K562 (cell line): Measurements from ENCODE around the gene WDR47. TPM values are rescaled to one million over a fixed set of nuclear protein-coding genes. Genes with fewer than 3 reads are reported as not detected.
A peak's percentile ranks its signal among the peaks of the same experiment; 100 is the strongest.

Source experiments
- ASH1L ChIP-seq: fragments of 450-650 bp; IDR thresholded peaks from 2 replicates; pipeline ENCODE4 v1.6.1; 2018; ENCODE audit warnings: borderline replicate concordance, mild to moderate bottlenecking, low read depth; ENCODE audit not compliant: partially characterized antibody
- CHCHD3 ChIP-seq: fragments of 250-450 bp; sonication (Bioruptor Pico); IDR thresholded peaks from 2 replicates; pipeline ENCODE4 v2.1.2; 2022; ENCODE audit warnings: mild to moderate bottlenecking
- DPF2 ChIP-seq: fragments of 450-650 bp; IDR thresholded peaks from 2 replicates; pipeline ENCODE4 v1.6.1; 2016
- GABPA ChIP-seq: fragments of 200-800 bp; sonication (Bioruptor generic); conservative IDR thresholded peaks from 2 replicates; pipeline ENCODE4 v1.6.1; 2016; ENCODE audit warnings: low read depth, missing genetic modification characterization, missing compliant biosample characterization
- GATAD2B ChIP-seq: fragments of 450-650 bp; IDR thresholded peaks from 2 replicates; pipeline ENCODE4 v1.6.1; 2017; ENCODE audit warnings: mild to moderate bottlenecking, borderline replicate concordance
- HDGF ChIP-seq: fragments of 450-650 bp; IDR thresholded peaks from 2 replicates; pipeline ENCODE4 v1.6.1; 2016
- LARP7 ChIP-seq: fragments of 450-650 bp; IDR thresholded peaks from 2 replicates; pipeline ENCODE4 v1.6.1; 2016
- SMARCB1 ChIP-seq: IDR thresholded peaks from 2 replicates; pipeline ENCODE4 v1.6.1; 2011; ENCODE audit warnings: improper control_type of control experiment, low read depth; ENCODE audit not compliant: insufficient read length
- SRF ChIP-seq, 2 experiments: fragments of 250-450, 450-650 bp in 1 of 2; sonication (Bioruptor Pico) in 1 of 2; sonication (generic) in 1 of 2; formaldehyde crosslinking; IDR thresholded peaks; 2 replicates each; pipeline versions ENCODE4 v1.5.0 to v1.5.1; 2020 to 2022; ENCODE audit warnings: mild to moderate bottlenecking in 1 of 2, missing genetic modification reagents in 1 of 2
- TAL1 ChIP-seq: fragments of 450-650 bp; IDR thresholded peaks from 2 replicates; pipeline ENCODE4 v1.6.1; 2016; ENCODE audit warnings: mild to moderate bottlenecking
- TBP ChIP-seq: optimal IDR thresholded peaks from 2 replicates; pipeline ENCODE3; 2011; ENCODE audit warnings: low read depth, low read length, improper control_type of control experiment
- TFAM ChIP-seq: fragments of 250-450 bp; sonication (Bioruptor Pico); conservative IDR thresholded peaks from 2 replicates; pipeline ENCODE4 v1.5.0; 2021; ENCODE audit warnings: mild to moderate bottlenecking, moderate library complexity
- THRB ChIP-seq: fragments of 450-650 bp; formaldehyde crosslinking; conservative IDR thresholded peaks from 2 replicates; pipeline ENCODE4 v1.4.0; 2022; ENCODE audit warnings: mild to moderate bottlenecking, missing genetic modification characterization
- XRCC3 ChIP-seq: fragments of 450-650 bp; IDR thresholded peaks from 2 replicates; pipeline ENCODE4 v1.6.1; 2017; ENCODE audit warnings: mild to moderate bottlenecking, moderate library complexity
- ZBTB8A ChIP-seq: fragments of 450-650 bp; IDR thresholded peaks from 2 replicates; pipeline ENCODE4 v1.6.1; 2018; ENCODE audit warnings: mild to moderate bottlenecking, moderate library complexity; ENCODE audit not compliant: partially characterized antibody
- ZNF253 ChIP-seq: fragments of 250-450 bp; sonication (Bioruptor Pico); conservative IDR thresholded peaks from 2 replicates; pipeline ENCODE4 v1.6.1; 2021; ENCODE audit warnings: mild to moderate bottlenecking
- ZNF347 ChIP-seq: fragments of 450-650 bp; formaldehyde crosslinking; IDR thresholded peaks from 2 replicates; pipeline ENCODE4 v1.4.0; 2020; ENCODE audit warnings: low read depth, mild to moderate bottlenecking, moderate library complexity
- ZNF384 ChIP-seq: IDR thresholded peaks from 2 replicates; pipeline ENCODE4 v1.6.1; 2012; ENCODE audit warnings: low read depth, low read length, improper control_type of control experiment
- polyA plus RNA-seq, 8 experiments: library from polyadenylated mRNA; depleted of rRNA in 4 of 8; stranded (reverse) in 5 of 8; unstranded in 3 of 8; fragments of >200 nt; fragmentation: Nextera tagmentation in 2 of 8; fragmentation: Illumina TruSeq in 1 of 8; extraction: Ambion mirVana in 2 of 8; extraction: Trizol in 1 of 8; gene quantifications; 2 replicates each; pipeline versions ENCODE4 v1.2.1 to v1.2.3, GENCODE V29; 2011 to 2014; ENCODE audit warnings: inconsistent platforms in 1 of 8, missing spikeins in 1 of 8
- total RNA-seq, 7 experiments: library from RNA; depleted of rRNA in 6 of 7; stranded (reverse); fragments of >200 nt in 6 of 7; fragmentation: Illumina TruSeq in 2 of 7; extraction: Trizol in 2 of 7; gene quantifications; 2 replicates each; pipeline versions ENCODE4 v1.2.1 to v1.2.3, GENCODE V29; 2011 to 2021; ENCODE audit warnings: low replicate concordance in 1 of 7
- TF ChIP-seq, protein P1 (sequence below): sonication (generic); formaldehyde crosslinking; IDR thresholded peaks from 2 replicates; pipeline ENCODE4 v1.8.1; 2023; ENCODE audit warnings: mild to moderate bottlenecking, missing genetic modification reagents
- TF ChIP-seq, protein P2 (sequence below), 2 experiments: fragments of 450-650 bp in 1 of 2; IDR thresholded peaks; 2 replicates each; pipeline ENCODE4 v1.6.1; 2011 to 2017; ENCODE audit warnings: low read depth in 2 of 2, antibody characterized with exemption in 1 of 2, borderline replicate concordance in 1 of 2, low read length in 1 of 2, mild to moderate bottlenecking in 1 of 2, mixed read lengths in 1 of 2; ENCODE audit not compliant: control insufficient read depth in 1 of 2

WDR47 gene
- total and polyA plus RNA-seq, 9 of the 15 experiments (the other 6 are each of a cell fraction or from before 2014, with no cell fraction given), result 1.3 to 10.1 (median 4.9) TPM

GRCh38 chr1:109091078-109091838, 49.4 kb upstream of the WDR47 start (continued):
- TF ChIP-seq, protein P1, sequence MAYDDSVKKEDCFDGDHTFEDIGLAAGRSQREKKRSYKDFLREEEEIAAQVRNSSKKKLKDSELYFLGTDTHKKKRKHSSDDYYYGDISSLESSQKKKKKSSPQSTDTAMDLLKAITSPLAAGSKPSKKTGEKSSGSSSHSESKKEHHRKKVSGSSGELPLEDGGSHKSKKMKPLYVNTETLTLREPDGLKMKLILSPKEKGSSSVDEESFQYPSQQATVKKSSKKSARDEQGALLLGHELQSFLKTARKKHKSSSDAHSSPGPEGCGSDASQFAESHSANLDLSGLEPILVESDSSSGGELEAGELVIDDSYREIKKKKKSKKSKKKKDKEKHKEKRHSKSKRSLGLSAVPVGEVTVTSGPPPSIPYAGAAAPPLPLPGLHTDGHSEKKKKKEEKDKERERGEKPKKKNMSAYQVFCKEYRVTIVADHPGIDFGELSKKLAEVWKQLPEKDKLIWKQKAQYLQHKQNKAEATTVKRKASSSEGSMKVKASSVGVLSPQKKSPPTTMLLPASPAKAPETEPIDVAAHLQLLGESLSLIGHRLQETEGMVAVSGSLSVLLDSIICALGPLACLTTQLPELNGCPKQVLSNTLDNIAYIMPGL (CRISPR knock-in tag), result no peak
- TF ChIP-seq ZNF347 (no peak), GABPA (no peak), ZNF253 (CRISPR knock-in tag) (no peak), LARP7 (no peak), ZBTB8A (no peak), SMARCB1 (no peak), GATAD2B (no peak), XRCC3 (no peak), TBP (peak; percentile 63), ASH1L (no peak), THRB (CRISPR knock-in tag) (no peak; the same call in 1 of the 2 replicates), SRF (CRISPR knock-in tag; IDR thresholded peaks at IDR 0.05) (no peak), TAL1 (no peak), TFAM (no peak), ZNF384 (no peak), CHCHD3 (CRISPR knock-in tag) (peak; percentile 51; the same call in 1 of the 2 replicates), HDGF (no peak), DPF2 (no peak)
- TF ChIP-seq, protein P2, sequence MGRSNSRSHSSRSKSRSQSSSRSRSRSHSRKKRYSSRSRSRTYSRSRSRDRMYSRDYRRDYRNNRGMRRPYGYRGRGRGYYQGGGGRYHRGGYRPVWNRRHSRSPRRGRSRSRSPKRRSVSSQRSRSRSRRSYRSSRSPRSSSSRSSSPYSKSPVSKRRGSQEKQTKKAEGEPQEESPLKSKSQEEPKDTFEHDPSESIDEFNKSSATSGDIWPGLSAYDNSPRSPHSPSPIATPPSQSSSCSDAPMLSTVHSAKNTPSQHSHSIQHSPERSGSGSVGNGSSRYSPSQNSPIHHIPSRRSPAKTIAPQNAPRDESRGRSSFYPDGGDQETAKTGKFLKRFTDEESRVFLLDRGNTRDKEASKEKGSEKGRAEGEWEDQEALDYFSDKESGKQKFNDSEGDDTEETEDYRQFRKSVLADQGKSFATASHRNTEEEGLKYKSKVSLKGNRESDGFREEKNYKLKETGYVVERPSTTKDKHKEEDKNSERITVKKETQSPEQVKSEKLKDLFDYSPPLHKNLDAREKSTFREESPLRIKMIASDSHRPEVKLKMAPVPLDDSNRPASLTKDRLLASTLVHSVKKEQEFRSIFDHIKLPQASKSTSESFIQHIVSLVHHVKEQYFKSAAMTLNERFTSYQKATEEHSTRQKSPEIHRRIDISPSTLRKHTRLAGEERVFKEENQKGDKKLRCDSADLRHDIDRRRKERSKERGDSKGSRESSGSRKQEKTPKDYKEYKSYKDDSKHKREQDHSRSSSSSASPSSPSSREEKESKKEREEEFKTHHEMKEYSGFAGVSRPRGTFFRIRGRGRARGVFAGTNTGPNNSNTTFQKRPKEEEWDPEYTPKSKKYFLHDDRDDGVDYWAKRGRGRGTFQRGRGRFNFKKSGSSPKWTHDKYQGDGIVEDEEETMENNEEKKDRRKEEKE (IDR thresholded peaks at IDR 0.05; ENCODE audit: borderline replicate concordance in 1 of 2, control insufficient read depth in 1 of 2, low read depth in 2 of 2, low read length in 1 of 2), result no peak
